Hepatocyte (in vitro differentiated cells): ENCODE results near the gene PHF21B. TPM values are rescaled to one million over a fixed set of nuclear protein-coding genes. Genes with fewer than 3 reads are reported as not detected.

ENCODE experiments used
- DNase-seq: peaks from one replicate; pipeline ENCODE4 v3.0.0-alpha.2; 2016; ENCODE audit warnings: low spot score
- H2AFZ ChIP-seq: fragments of 200-600 bp; sonication (generic); 2 replicates; pipeline ENCODE4 v1.6.0; 2016; ENCODE audit warnings: antibody characterized with exemption, mild to moderate bottlenecking
- H3K27ac ChIP-seq: fragments of 200-600 bp; sonication (generic); 2 replicates; pipeline ENCODE4 v1.5.1; 2016; ENCODE audit warnings: mild to moderate bottlenecking
- H3K27me3 ChIP-seq: fragments of 200-600 bp; sonication (generic); 2 replicates; pipeline ENCODE4 v1.6.1; 2016
- H3K36me3 ChIP-seq: fragments of 200-600 bp; sonication (generic); replicated peaks from 2 replicates; pipeline ENCODE4 v1.5.1; 2016; ENCODE audit warnings: low read depth; ENCODE audit not compliant: insufficient read depth
- H3K4me1 ChIP-seq: fragments of 200-600 bp; sonication (generic); 2 replicates; pipeline ENCODE4 v1.5.1; 2016; ENCODE audit warnings: mild to moderate bottlenecking, moderate library complexity; ENCODE audit not compliant: insufficient read depth
- H3K4me2 ChIP-seq: fragments of 200-600 bp; sonication (generic); 2 replicates; pipeline ENCODE4 v1.6.0; 2016
- H3K4me3 ChIP-seq: fragments of 200-600 bp; sonication (generic); 2 replicates; pipeline ENCODE4 v1.5.1; 2016; ENCODE audit warnings: mild to moderate bottlenecking
- H3K79me2 ChIP-seq: fragments of 200-600 bp; sonication (generic); 2 replicates; pipeline ENCODE4 v1.6.0; 2017; ENCODE audit warnings: mild to moderate bottlenecking
- H3K9me2 ChIP-seq: fragments of 200-600 bp; sonication (generic); replicated peaks from 2 replicates; pipeline ENCODE4 v1.6.0; 2017; ENCODE audit warnings: mild to moderate bottlenecking; ENCODE audit not compliant: insufficient read depth
- H3K9me3 ChIP-seq: fragments of 200-600 bp; sonication (generic); 2 replicates; pipeline ENCODE4 v1.5.1; 2016; ENCODE audit warnings: low read depth, mild to moderate bottlenecking
- H4K20me1 ChIP-seq: fragments of 200-600 bp; sonication (generic); 2 replicates; pipeline ENCODE4 v1.6.0; 2016; ENCODE audit warnings: mild to moderate bottlenecking; ENCODE audit not compliant: insufficient read depth, poor library complexity, severe bottlenecking
- EZH2 ChIP-seq: fragments of 200-600 bp; sonication (generic); IDR thresholded peaks from 2 replicates; pipeline ENCODE4 v1.6.1; 2016; ENCODE audit warnings: antibody characterized with exemption, mild to moderate bottlenecking, borderline replicate concordance
- EZH2phosphoT487 ChIP-seq: fragments of 200-600 bp; sonication (generic); IDR thresholded peaks from one replicate; pipeline ENCODE4 v1.6.1; 2018; ENCODE audit warnings: antibody characterized with exemption, mild to moderate bottlenecking, low read depth, moderate library complexity; ENCODE audit not compliant: unreplicated experiment, severe bottlenecking
- WGBS: methylation state at CpG from one replicate; pipeline ENCODE4 v1.1.6; 2016; ENCODE audit warnings: low lambda C conversion rate; ENCODE audit errors: missing lambda C conversion rate; 5-methylcytosine and 5-hydroxymethylcytosine counted together
- polyA plus RNA-seq: library from polyadenylated mRNA; unstranded; fragments of >200 nt; fragmentation: Nextera tagmentation; extraction: Ambion mirVana; gene quantifications from 2 replicates; pipeline ENCODE4 v1.2.1, GENCODE V29; 2016
- total RNA-seq: library from RNA; depleted of rRNA; stranded (reverse); fragments of >200 nt; gene quantifications from 2 replicates; pipeline ENCODE4 v1.2.3, GENCODE V29; 2014
- TF ChIP-seq, protein P1 (sequence below): fragments of 200-600 bp; sonication (generic); IDR thresholded peaks from 2 replicates; pipeline ENCODE4 v1.5.1; 2016; ENCODE audit warnings: antibody characterized with exemption, mild to moderate bottlenecking; ENCODE audit not compliant: poor library complexity

Gene PHF21B
- total and polyA plus RNA-seq, 2 experiments from 2014 or later, result 0.86 to 1.9 TPM

DNA sequence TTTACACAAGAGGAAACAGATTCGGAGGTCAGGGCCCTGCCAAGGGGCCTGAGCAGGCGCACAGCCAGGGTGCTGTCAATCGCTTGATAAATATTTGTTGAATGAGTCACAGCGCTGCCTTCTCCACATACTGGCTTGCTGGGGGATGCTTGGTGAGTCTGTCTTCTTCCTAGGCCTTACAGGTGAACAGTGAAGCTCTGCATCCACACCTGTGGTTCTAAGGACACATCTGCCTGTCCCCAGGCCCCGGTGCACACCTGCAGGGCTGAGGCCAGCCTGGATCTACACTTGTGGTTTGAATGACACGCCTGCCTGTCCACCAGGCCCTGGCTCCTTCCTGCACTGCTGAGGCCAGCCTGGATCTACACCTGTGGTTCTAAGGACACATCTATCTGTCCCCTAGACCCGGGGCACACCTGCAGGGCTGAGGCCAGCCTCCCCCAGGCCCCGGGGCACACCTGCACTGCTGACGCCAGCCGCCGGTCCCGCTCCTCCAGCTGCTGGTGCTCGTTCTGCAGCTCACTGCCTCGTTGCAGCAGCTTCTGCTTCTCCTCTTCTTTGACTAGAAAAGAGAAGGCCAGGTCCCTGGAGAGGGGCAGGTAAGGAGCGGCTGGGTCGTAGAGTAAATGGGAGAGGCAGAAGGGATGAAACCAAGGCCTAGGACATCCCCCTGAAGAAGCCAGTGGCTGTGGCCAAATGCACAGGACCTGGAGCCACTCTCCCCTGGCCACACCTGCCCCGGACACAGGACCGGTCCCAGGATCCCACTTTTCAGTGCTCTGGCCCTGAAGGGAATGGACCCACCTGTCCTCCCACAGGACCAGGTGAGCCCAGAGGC, 124.6 kb downstream of the PHF21B start:
- Histone ChIP-seq H3K36me3 (no peaks in the 10 kb centered on the region), H3K4me1 (no peaks in the 10 kb centered on the region), H3K27me3 (no peaks in the 10 kb centered on the region), H3K4me3 (no peak overlapping the region), H3K4me2 (no peak overlapping the region), H3K27ac (no peak overlapping the region), H4K20me1 (no peaks in the 10 kb centered on the region), H3K9me2 (no peaks in the 10 kb centered on the region), H2AFZ (no peak overlapping the region), H3K79me2 (no peaks in the 10 kb centered on the region), H3K9me3 (no peaks in the 10 kb centered on the region)
- 82% methylated on average over 18 of the region's 18 CpGs for WGBS
- no peak for TF ChIP-seq EZH2
- peak; percentile 72 for DNase-seq

DNA sequence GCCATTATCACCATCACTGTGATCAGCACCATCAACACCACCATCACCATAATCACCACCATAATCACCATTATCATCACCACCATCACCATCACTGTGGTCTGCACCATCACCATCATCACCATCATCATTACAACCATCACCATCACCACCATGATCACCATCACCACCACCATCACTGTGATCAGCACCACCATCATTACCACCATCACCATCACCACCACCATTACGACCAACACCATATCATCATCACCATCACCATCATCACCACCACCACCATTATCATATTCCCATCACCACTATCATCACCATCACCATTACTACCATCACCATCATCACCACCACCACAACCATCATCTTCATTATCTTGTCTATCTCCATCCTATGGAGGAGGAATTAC, 125.2 kb downstream of the PHF21B start:
- Histone ChIP-seq H2AFZ (no peak overlapping the region), H3K79me2 (no peaks in the 10 kb centered on the region), H3K27me3 (no peaks in the 10 kb centered on the region), H3K27ac (no peak overlapping the region), H3K4me1 (no peaks in the 10 kb centered on the region), H3K36me3 (no peaks in the 10 kb centered on the region), H4K20me1 (no peaks in the 10 kb centered on the region), H3K9me3 (no peaks in the 10 kb centered on the region), H3K4me3 (no peak overlapping the region), H3K9me2 (no peaks in the 10 kb centered on the region), H3K4me2 (no peak overlapping the region)
- no peak for DNase-seq
- TF ChIP-seq EZH2phosphoT487 (no peak), EZH2 (no peak)
- TF ChIP-seq, protein P1, sequence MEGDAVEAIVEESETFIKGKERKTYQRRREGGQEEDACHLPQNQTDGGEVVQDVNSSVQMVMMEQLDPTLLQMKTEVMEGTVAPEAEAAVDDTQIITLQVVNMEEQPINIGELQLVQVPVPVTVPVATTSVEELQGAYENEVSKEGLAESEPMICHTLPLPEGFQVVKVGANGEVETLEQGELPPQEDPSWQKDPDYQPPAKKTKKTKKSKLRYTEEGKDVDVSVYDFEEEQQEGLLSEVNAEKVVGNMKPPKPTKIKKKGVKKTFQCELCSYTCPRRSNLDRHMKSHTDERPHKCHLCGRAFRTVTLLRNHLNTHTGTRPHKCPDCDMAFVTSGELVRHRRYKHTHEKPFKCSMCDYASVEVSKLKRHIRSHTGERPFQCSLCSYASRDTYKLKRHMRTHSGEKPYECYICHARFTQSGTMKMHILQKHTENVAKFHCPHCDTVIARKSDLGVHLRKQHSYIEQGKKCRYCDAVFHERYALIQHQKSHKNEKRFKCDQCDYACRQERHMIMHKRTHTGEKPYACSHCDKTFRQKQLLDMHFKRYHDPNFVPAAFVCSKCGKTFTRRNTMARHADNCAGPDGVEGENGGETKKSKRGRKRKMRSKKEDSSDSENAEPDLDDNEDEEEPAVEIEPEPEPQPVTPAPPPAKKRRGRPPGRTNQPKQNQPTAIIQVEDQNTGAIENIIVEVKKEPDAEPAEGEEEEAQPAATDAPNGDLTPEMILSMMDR, result no peak
- WGBS, result 100% methylated on average over 1 of the region's 1 CpG

DNA sequence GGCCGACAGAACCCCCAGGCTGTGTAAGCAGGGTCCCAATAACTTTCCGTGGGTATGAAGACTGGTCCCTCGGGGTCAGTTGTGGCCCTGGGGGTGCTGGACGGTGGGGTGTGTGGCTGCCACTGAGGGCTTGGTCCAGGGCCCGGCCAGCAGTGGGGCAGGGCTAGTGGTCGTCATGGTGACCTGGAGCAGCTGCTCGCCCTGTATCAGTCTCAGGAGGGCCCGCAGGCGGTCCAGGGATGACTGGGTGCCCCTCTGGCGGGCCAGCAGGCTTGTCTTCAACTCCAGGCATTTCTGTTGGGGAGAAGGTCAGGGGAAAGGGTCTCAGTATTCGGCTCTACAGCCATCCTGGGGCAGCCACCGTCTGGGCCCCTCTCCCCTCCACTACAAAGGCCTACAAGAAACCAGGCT, 126.8 kb downstream of the PHF21B start:
- Histone ChIP-seq H2AFZ (no peak overlapping the region), H3K9me3 (no peaks in the 10 kb centered on the region), H3K4me2 (no peak overlapping the region), H3K27me3 (no peaks in the 10 kb centered on the region), H3K79me2 (no peaks in the 10 kb centered on the region), H4K20me1 (no peaks in the 10 kb centered on the region), H3K4me1 (no peaks in the 10 kb centered on the region), H3K27ac (no peak overlapping the region), H3K4me3 (no peak overlapping the region), H3K9me2 (no peaks in the 10 kb centered on the region), H3K36me3 (no peaks in the 10 kb centered on the region)
- TF ChIP-seq EZH2 (no peak), EZH2phosphoT487 (no peak)
- TF ChIP-seq, protein P1, result no peak
- WGBS, result 95% methylated on average over 12 of the region's 12 CpGs
- no peak for DNase-seq

DNA sequence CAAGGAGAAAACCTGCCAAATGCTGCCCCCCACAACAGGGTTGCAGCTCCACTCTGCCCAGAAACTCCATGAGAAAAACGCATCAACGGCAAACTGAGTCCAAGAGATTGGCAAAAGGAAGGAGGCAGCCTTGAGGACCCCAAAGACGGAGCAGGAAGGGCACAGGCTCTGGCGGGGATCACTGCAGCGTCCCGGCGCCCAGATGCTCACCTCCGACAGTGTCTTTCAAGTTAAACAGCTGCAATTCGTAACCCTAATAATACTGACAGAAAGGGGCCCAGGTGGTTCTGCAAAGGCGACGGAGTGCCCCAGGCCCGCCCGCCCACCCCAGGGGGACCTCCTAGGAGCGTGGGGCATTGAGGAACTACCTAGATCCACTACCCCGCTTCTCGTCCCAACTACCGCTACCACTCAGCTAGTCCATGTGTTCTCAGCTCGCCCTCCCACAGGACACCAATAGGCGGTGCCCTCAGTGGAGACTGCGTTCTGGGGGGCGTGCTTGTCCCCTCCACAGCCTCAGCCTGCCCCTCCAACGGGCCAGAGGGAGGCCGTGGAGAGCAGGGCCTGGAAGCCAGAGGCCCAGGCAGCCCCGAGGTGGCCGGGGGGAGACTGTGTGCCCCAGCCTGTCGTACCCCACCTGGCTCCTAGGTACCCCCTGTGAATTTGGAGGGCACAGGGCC, 127.4 kb downstream of the PHF21B start:
- Histone ChIP-seq H4K20me1 (no peaks in the 10 kb centered on the region), H3K36me3 (no peaks in the 10 kb centered on the region), H3K27me3 (no peaks in the 10 kb centered on the region), H2AFZ (no peak overlapping the region), H3K4me2 (no peak overlapping the region), H3K4me3 (no peak overlapping the region), H3K79me2 (no peaks in the 10 kb centered on the region), H3K27ac (no peak overlapping the region), H3K4me1 (no peaks in the 10 kb centered on the region), H3K9me3 (no peaks in the 10 kb centered on the region), H3K9me2 (no peaks in the 10 kb centered on the region)
- TF ChIP-seq EZH2 (no peak), EZH2phosphoT487 (no peak)
- TF ChIP-seq, protein P1, result no peak
- WGBS, result 95% methylated on average over 26 of the region's 26 CpGs
- no peak for DNase-seq
